ENCODE results near the gene HIC2.
"Not testable (repeated sequence)": the region's sequence is repeated elsewhere in the genome, so short reads cannot be mapped to it uniquely, and the experiment has no call there.

HIC2 gene

GRCh38 chr22:21450858-21451353 lies 33.7 kb downstream of the HIC2 start:
- no peak for DNase-seq

- no peak for DNase-seq
Observed at GRCh38 chr22:21451545-21452520, 34.7 kb downstream of the HIC2 start.

DNA sequence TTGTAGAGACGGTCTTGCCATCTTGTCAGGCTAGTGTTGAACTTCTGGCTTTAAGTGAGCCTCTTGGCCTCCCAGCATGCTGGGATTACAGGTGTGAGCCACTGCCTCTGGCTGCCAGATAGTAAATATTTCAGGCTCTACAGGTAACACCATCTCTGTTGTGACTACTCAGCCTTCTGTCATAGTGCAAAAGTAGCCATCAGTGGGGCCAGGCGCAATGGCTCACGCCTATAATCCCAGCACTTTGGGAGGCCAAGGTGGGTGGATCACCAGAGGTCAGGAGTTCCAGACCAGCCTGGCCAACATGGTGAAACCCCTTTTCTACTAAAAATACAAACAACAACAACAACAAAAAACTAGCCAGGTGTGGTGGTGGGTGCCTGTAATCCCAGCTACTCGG lies 35.5 kb downstream of the HIC2 start:
- not testable (repeated sequence) for DNase-seq

- not testable (repeated sequence) for DNase-seq
Observed at GRCh38 chr22:21454998-21455333, 37.8 kb downstream of the HIC2 start.

DNA sequence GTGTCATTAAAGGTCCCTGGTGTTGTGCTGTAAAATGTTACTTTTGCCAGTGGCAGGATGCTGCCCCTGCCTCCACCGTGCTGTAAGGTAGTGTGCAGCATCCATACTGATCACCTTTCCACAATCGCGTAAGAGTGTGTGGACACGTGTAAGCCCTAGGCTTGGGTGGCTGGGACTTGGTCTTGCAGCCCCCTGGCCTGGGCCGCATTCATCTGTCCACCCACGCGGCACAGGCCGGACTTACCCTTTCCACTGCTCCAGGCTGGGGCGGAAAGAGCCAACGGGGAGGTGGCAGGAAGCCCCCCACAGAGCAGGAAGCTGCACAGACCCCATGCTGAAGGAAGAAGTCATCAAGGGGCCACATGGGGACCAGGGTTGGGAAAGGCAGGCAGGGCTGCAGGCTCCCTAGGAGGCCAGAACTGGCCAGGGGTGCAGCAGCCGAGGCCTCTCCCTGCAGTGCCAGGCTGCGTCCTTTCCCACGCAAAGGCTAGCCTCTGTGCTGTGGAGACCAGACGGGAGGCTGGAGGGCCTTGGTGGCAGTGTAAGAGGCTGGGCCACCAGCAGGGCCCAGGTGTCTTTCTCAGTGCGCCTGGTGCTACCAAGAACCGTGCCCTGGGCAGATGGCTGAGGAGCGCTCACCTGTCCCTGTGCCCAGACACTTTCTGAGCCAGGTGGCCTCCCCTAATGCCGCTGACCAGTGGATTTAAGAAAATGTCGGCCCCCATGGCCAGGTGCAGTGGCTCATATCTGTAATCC lies 38.3 kb downstream of the HIC2 start:
- no peak for DNase-seq

GRCh38 chr22:21457023-21457787 lies 40.0 kb downstream of the HIC2 start:
- no peak for DNase-seq

DNA sequence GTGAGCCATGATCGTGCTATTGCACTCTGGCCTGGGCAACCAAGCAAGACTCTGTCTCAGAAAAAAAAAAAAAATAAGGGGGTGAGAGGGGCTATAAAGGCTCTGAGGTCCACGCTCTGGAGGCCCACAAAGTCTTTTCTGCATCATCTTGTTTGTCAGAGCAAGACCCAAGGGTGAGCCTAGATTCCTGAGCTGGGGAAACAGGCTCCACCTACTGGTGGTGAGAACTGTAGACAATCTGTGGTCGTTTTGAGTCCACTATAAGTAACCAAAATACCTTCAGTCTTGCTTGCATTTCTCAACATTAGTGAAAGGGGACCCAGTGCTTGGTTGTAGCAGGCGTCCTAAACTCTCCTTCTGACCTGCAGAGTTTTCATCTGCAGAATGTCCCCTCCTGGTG lies 45.5 kb downstream of the HIC2 start:
- DNase-seq, result not testable (repeated sequence)

- not testable (repeated sequence) for DNase-seq
Observed at GRCh38 chr22:21467337-21468193, 50.4 kb downstream of the HIC2 start, which contains the start of gene TMEM191C. TSS of gene TMEM191C (plus strand) at chr22:21467387. CDS start at chr22:21467460, 73 bp downstream.

DNA sequence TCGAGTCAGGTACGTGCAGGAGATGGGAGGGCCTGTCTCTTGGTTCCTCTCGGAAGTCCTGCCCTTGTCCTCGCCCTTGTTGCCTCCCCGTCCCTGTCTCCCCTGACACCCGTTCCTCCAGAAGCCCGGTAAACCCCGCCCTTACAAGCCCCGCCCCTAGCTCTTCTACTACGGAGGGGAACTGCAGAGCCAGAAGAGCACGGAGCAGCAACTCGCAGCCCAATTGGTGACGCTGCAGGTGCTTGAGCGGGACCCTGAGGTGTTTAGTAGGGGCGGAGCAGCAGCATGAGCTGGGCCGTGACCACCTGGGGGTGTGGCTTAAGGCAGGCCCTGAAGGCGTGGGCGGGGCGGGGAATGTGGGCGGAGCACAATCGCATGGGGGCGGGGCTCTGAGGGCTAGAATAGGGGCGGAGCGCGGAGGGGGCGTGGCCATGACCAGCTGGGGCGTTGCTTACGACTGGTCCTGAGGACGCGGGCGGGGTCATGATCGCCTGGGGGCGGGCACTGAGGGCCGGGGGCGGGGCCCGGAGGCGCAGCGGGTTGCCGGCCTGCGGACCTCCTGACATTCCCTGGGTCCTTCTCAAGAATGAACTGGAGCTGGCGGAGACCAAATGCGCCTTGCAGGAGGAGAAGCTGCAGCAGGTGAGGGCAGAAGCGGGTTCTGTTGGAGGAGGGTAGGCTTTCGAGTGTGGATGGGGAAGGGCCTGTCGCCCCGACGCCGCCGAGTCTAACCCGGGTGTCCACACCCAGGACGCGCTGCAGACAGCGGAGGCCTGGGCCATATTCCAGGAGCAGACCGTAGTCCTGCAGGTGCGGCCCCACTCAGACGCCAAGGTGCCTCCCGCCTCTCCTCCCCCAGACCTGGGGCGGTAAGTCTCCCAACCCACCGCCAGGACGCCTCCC lies 51.3 kb downstream of the HIC2 start:
- DNase-seq, result not testable (repeated sequence)

GRCh38 chr22:21469097-21469994 lies 52.2 kb downstream of the HIC2 start:
- not testable (repeated sequence) for DNase-seq

DNA sequence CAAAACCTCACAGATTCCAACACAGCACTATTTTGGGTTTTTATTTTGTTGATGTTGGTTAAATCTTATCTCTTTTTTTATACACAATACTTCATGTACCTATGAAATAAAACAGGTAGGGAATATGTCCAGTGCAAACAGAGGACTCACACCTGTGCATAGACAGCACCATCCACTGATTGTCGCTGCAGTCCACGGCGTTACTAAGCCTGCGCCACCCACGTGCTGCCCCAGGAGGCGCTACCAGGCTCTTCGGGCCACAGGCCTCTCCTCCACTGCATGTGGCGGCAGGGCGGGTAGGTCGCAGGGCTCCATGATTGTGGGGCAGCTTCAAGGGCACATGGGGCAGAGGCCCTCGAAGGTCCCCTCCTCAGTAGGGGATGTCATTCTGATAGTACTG lies 55.8 kb downstream of the HIC2 start:
- not testable (repeated sequence) for DNase-seq

GRCh38 chr22:21473664-21474063 lies 56.5 kb downstream of the HIC2 start:
- DNase-seq, result not testable (repeated sequence)

DNA sequence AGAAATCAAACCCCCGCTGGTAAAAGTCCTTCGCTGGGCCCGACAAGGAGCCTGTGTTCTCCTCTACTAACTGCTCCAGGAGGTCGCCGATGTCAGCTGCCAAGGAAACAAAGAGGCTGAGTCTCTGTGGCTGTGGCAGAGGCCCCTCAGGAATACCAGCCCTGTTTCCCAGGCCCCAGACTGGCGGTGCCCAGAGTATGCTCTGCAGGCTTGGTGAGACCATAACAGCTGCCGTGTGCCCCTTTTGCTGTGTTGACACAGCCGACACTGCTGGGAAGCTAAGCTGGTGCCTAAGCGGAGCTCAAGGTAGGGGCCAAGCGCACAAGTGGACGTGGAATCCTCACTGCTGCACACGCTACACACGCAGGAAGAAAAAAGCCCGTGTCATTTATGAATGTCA lies 66.9 kb downstream of the HIC2 start:
- DNase-seq, result not testable (repeated sequence)

DNA sequence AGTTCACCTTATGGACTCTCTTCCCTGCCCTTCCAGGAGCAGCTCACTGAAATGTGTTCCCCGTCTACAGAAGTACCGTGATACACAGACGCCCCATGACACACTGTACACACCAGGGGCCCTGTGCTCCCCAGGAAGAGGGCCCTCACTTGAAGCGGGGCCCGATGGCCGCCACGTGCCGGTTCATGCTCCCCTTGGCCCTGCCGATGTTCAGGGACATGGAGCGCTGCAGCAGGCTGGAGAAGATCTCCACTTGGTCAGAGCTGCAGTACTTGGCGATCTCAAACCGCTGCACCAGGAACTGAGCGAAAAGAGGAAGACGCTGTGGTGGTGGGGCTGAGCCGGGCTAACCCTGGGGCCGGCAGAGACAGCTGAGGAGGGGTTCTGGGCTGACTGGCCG lies 70.6 kb downstream of the HIC2 start:
- not testable (repeated sequence) for DNase-seq

DNA sequence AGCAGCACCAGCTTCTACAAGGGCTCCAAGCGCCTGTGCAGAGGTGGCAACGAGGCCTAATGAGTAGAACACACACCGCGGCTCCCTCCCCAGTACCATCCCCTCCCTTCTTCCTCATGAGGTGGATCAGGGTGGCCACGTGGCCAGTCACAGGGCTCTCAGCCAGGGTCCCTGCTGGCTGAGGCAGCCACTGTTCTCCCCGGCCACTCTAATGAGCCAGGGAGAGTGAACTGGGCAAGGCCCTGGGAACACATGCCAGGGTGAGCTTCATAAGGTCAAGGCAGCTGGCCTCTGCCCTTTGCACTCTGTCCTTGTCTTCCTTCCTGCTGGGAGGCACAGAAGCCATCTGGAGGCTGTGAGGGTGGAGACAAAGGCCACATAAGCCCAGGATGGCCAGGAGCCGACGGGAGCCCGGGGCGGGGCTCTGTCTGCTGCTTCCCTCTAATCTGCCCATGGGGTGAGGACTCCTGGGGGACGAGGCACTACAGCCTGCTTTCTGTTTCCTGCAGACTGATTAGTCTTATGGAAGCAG lies 72.0 kb downstream of the HIC2 start:
- DNase-seq, result not testable (repeated sequence)

DNA sequence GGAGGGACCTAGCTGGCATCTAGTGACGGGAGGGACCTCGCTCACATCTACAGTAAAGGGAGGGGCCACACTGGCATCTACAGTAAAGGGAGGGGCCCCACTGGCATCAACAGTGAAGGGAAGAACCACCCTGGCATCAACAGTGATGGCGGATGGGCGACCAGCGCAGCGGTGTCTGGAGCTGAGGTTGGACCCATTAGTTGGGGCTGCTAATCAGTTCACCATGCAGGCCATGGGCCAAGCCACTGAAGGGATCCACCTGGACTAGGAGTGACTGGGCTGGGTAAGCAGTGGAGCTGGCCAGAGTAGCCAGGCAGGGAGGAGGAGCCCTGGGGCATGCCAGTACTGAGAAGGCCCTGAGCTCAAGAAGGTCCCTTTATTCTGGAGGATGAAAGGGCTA lies 73.4 kb downstream of the HIC2 start:
- DNase-seq, result not testable (repeated sequence)

DNA sequence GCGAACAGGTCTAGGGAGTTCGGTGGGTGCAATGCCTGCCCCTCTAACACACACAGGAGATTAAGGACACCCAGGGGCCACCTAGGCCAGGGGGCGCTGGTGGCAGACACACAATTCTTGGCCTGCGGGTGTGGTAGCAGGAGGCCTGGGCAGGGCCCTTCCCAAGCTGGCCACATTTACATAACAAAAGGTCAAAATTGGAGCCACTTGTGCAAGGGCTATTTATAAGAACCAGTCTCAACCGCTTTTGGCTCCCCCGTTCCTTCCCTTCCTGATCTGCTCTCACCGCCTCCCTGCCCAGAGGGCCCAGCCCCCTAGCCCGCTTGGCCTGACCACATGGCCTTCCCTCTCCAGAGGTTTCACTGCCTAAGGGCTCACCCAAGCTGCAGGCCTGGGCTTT lies 75.1 kb downstream of the HIC2 start:
- not testable (repeated sequence) for DNase-seq

DNA sequence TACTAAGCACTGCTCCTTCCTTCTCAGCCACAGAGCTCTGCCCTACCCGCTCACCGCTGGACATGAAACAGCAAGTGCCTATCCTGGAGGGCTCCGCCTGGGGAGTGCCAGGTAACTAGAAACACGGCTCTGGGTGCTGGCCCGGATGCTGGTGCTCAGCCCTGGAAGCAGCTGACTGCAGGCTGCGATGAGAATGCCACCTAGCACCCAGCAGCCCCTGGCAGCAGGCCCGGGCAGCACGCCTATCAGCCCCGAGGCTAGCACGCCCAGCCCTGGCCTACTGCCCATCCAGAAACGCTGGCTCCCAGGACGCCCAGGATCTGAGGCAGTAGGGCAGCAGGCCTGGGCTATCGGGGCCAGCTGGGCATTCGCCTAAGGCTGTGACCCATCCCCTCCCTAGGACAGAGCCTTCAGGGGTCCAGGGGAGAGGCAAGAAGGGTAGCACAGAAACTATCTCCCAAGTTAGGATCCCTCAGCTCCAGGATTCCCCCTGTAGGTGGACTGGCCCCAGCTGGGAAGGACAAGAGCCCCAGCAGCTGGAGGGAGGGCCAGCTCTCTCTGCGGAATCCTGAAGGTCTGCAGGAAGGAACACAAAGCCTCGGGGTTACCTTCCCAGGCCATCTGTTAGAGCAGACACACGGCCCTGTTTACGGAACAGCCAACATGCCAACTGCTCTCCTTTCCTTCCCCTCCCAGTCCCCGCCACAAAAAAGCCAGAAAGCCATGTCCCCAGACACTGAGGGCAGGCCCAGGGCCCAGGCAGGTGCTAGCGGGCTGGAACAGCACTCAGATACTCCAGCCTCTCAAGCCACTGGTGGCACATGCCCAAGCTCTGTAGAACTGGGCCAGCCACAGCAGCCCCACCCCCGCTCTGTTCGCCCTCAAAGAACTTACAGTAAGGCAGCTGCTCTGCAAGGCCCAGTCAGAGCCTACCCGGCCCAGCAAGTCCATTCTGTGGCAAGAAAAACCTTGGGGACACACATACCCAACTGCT lies 76.9 kb downstream of the HIC2 start:
- not testable (repeated sequence) for DNase-seq
